ENCODE data around the gene COL4A4.

Gene COL4A4

DNA sequence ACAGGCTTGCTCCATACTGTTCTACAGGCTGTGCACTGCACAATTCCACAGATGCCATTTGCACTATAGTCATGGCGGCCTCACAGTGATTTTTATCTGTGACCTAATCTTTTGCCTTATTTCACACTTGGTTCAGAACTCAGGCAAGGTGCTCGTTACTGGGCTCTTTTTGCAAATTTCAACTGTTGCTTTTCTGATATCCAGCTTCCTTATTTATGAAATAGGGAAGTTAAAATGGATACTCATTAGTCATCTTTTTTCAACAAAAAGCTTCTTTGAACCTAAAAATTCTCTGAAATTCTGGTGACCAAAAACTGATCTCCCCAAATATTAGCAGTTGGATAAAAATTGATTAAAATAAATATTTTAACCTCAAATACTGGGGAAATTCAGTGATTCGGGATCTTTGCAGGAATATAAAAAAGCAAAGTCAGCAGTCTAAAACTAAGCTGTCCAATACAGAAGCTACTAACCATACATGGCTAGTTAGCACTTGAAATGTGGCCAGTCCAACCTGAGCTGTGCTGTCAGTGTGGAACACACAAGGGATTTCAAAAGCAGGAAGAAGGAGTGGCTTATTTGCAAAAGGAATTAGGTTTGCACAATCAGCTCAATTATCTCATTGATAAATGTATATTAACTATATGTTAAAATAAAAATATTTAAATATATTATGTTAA is 134.4 kb downstream of the COL4A4 start:
- H3K4me3 ChIP-seq (replicated peaks; ENCODE audit: low read depth, low read length): no peak overlapping the region
- DNase-seq (ENCODE audit: low read depth): no peak
- no peak for TF ChIP-seq CTCF (IDR thresholded peaks at IDR 0.05; ENCODE audit: low read length, missing control alignments)

GRCh38 chr2:227025510-227025909 is 138.5 kb downstream of the COL4A4 start:
- no peak for DNase-seq (ENCODE audit: low read depth)
- H3K4me3 ChIP-seq (replicated peaks; ENCODE audit: low read depth, low read length): no peak overlapping the region
- TF ChIP-seq CTCF (IDR thresholded peaks at IDR 0.05; ENCODE audit: low read length, missing control alignments): no peak

DNA sequence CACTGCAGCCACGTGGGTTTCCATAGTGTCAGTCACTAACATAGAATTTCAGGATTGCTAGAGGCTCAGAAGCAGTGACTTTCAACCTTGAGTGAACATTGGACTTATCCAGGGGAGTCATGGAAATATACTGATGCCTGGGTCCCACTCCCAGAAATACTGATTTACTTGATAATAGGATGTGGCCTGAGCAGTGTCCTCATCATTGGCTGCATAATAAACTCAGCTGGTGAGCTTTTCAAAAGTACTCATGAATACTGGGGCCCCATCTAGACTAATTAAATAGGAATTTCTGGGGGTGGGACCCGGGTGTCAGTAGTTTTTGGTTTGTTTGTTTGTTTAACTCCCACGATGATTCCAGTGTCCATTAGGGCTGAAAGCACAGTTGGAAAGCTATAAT is 141.4 kb downstream of the COL4A4 start:
- no peak overlapping the region for H3K4me3 ChIP-seq (replicated peaks; ENCODE audit: low read depth, low read length)
- TF ChIP-seq CTCF (IDR thresholded peaks at IDR 0.05; ENCODE audit: low read length, missing control alignments): no peak
- no peak for DNase-seq (ENCODE audit: low read depth)

DNA sequence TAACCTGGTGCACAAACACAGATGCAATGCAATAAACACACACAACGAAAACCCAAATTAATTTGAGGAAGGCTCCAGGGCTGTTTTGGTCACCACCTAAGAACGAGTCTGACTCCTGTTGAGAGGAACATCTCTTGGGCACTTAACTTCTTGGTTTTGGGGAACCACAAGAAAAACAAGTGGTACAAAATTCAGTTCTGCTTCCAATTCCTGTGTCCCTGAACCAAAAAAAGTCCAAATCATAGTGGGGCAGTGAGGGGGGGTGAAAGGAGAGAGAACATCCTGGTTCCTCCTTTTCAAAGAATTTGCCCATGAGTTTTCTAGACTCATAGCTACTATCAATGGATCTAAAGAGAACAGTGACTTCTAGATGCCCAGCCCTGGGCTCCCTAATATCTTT is 143.6 kb downstream of the COL4A4 start:
- TF ChIP-seq CTCF (IDR thresholded peaks at IDR 0.05; ENCODE audit: low read length, missing control alignments): no peak
- no peak for DNase-seq (ENCODE audit: low read depth)
- no peak overlapping the region for H3K4me3 ChIP-seq (replicated peaks; ENCODE audit: low read depth, low read length)

- no peak overlapping the region for H3K4me3 ChIP-seq (replicated peaks; ENCODE audit: low read depth, low read length)
- no peak for DNase-seq (ENCODE audit: low read depth)
- no peak for TF ChIP-seq CTCF (IDR thresholded peaks at IDR 0.05; ENCODE audit: low read length, missing control alignments)
These were observed 147.1 kb downstream of the COL4A4 start for GRCh38 chr2:227016894-227017293.

DNA sequence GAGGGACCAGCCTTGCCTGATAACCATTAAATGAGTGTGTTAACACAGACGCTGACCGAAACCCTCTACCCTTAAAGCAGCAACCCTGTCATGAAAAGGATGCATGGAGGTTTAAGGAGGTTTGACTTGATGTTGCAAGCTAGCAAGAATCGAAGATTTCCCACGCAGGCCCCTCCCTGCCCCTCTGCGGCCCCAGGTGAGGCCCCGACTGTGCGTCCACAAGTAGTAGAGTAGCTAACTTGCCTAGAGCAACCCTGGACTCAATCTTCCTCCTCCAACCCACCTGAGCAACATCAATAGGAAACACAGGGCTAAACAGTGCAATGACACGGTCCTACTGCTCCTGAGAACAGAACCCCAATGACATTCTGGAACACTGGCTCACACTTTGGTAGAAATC is 150.1 kb downstream of the COL4A4 start:
- H3K4me3 ChIP-seq (replicated peaks; ENCODE audit: low read depth, low read length): no peak overlapping the region
- no peak for TF ChIP-seq CTCF (IDR thresholded peaks at IDR 0.05; ENCODE audit: low read length, missing control alignments)
- DNase-seq (ENCODE audit: low read depth): no peak

DNA sequence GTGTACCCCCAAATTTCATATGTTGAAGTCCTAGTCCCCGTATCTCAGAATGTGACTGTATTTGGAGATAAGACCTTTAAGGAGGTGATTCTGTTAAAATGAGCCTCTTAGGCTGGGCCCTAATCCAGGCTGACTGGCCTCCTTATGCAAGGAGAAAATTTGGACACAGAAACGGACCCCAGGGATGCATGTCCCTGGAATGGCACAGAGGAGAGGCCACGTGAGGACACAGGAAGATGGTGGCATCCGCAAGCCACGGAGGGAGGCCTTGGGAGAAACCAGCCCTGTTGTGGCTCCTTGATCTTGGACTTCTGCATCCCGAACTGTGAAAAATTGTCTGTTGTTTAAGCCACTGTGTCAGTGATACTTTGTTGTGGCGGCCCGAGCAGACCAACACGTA is 150.7 kb downstream of the COL4A4 start:
- H3K4me3 ChIP-seq (replicated peaks; ENCODE audit: low read depth, low read length): no peak overlapping the region
- DNase-seq (ENCODE audit: low read depth): no peak
- no peak for TF ChIP-seq CTCF (IDR thresholded peaks at IDR 0.05; ENCODE audit: low read length, missing control alignments)

All from fibroblast of pulmonary artery (primary cell).